ENCODE data around the gene HCFC1. TPM values are rescaled to one million over a fixed set of nuclear protein-coding genes. Genes with fewer than 3 reads are reported as not detected.
"Not testable (repeated sequence)": the region's sequence is repeated elsewhere in the genome, so short reads cannot be mapped to it uniquely, and the experiment has no call there.

The HCFC1 gene
- polyA plus RNA-seq, 3 donors = 47.2 to 58.4 (median 51.1) TPM

GRCh38 chrX:154010330-154011087 is 38.9 kb upstream of the HCFC1 start:
- no peak for DNase-seq

- no peak for DNase-seq
Measured at GRCh38 chrX:154008521-154008920, 36.9 kb upstream of the HCFC1 start.

GRCh38 chrX:154006947-154007346 is 35.3 kb upstream of the HCFC1 start:
- no peak for DNase-seq

- no peak for DNase-seq
Measured at GRCh38 chrX:154004315-154004714, 32.7 kb upstream of the HCFC1 start.

GRCh38 chrX:154002215-154002719 is 30.6 kb upstream of the HCFC1 start:
- no peak for DNase-seq

- DNase-seq = no peak
Measured at GRCh38 chrX:154000051-154000450, 28.4 kb upstream of the HCFC1 start.

GRCh38 chrX:153999359-154000037 is 27.9 kb upstream of the HCFC1 start:
- no peak for DNase-seq

GRCh38 chrX:153995504-153995903 is 23.9 kb upstream of the HCFC1 start:
- no peak for DNase-seq

- not testable (repeated sequence) for DNase-seq
Measured at GRCh38 chrX:153994398-153994797, 22.8 kb upstream of the HCFC1 start.

- no peak for DNase-seq
Measured at GRCh38 chrX:153993978-153994377, 22.4 kb upstream of the HCFC1 start.

- DNase-seq = no peak
Measured at GRCh38 chrX:153993079-153993478, 21.5 kb upstream of the HCFC1 start.

- DNase-seq = no peak
Measured at GRCh38 chrX:153992180-153992579, 20.6 kb upstream of the HCFC1 start.

GRCh38 chrX:153991013-153991580 is 19.5 kb upstream of the HCFC1 start:
- DNase-seq = no peak

GRCh38 chrX:153989973-153990655 is 18.5 kb upstream of the HCFC1 start:
- no peak for DNase-seq

- DNase-seq = no peak
Measured at GRCh38 chrX:153988493-153988892, 16.9 kb upstream of the HCFC1 start.

- no peak for DNase-seq
Measured at GRCh38 chrX:153984351-153985178, 12.9 kb upstream of the HCFC1 start.

- DNase-seq = no peak
Measured at GRCh38 chrX:153983321-153983801, 11.7 kb upstream of the HCFC1 start.

GRCh38 chrX:153981771-153982533 is 10.3 kb upstream of the HCFC1 start:
- DNase-seq = no peak

- DNase-seq = no peak
Measured at GRCh38 chrX:153981231-153981630, 9.6 kb upstream of the HCFC1 start.

- DNase-seq = not testable (repeated sequence)
Measured at GRCh38 chrX:153980394-153980793, 8.8 kb upstream of the HCFC1 start.

Data from renal pelvis (tissue), 4 donors.